ENCODE measurements around the gene RAB11FIP5. TPM values are rescaled to one million over a fixed set of nuclear protein-coding genes. Genes with fewer than 3 reads are reported as not detected.

The RAB11FIP5 gene
- total RNA-seq, 1 experiment from 2014 or later, result 20.8 TPM

DNA sequence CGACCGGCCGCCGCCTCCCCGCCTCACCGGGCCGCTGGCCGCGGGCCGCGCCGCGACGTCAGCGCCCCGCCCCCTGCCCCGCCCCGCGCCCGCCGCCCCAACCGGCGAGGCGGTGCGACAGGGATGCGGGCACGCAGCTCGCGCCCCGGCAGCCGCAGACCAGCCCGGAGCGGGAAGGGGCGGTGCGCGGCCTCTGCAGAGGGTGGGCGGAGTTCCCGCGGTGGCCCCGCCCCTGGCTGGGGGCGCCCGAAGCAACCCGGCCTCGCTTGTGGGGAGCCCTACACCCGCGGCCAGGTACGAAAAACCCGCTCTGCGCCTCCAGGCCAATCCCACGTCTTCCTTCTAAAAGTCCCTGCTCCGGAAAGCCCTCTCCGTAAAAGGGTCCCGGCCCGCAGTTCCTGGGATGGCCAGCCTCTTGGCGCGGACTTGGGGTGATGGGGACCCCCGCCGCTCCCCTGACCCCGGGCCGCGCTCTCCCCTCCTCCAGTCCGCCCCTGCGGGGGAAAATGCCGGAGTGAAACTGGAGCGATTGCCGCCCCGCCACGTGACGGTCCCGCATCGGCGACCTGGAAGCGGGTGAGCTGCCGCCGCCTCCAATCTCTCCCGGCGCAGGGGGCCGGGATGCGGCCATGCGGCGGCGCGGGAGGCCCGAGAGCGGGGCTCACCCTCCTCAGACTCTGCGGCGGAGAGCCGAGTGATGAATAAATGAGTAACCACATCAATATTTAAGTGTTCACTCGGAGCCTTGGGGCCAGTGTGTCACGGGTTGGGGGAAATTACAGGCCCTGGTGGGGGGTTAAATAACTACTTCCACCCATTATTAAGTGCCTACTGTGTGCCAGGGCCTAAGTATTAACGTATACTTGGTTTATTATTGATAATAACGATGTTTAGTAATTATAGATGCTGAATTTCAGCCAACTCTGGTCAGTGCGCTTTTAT is at the start of gene RAB11FIP5 (continued):
- TF ChIP-seq ELF1 (IDR thresholded peaks at IDR 0.05; ENCODE audit: borderline replicate concordance, low read depth), result no peak
- no peak for TF ChIP-seq ZNF274 (IDR thresholded peaks at IDR 0.05; ENCODE audit: low read depth, low read length)
- TF ChIP-seq JUND (IDR thresholded peaks at IDR 0.05), result no peak
- TF ChIP-seq, protein P1, sequence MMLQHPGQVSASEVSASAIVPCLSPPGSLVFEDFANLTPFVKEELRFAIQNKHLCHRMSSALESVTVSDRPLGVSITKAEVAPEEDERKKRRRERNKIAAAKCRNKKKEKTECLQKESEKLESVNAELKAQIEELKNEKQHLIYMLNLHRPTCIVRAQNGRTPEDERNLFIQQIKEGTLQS (IDR thresholded peaks at IDR 0.05), result no peak
- 0 out of 2 replicates have a peak, but pooled peaks have one; percentile 22 for TF ChIP-seq FOSL1 (IDR thresholded peaks at IDR 0.05; ENCODE audit: low read depth)
- TF ChIP-seq POLR2AphosphoS5 (IDR thresholded peaks at IDR 0.05; ENCODE audit: low read depth, low read length), result peak; percentile 63
- TF ChIP-seq, protein P2, sequence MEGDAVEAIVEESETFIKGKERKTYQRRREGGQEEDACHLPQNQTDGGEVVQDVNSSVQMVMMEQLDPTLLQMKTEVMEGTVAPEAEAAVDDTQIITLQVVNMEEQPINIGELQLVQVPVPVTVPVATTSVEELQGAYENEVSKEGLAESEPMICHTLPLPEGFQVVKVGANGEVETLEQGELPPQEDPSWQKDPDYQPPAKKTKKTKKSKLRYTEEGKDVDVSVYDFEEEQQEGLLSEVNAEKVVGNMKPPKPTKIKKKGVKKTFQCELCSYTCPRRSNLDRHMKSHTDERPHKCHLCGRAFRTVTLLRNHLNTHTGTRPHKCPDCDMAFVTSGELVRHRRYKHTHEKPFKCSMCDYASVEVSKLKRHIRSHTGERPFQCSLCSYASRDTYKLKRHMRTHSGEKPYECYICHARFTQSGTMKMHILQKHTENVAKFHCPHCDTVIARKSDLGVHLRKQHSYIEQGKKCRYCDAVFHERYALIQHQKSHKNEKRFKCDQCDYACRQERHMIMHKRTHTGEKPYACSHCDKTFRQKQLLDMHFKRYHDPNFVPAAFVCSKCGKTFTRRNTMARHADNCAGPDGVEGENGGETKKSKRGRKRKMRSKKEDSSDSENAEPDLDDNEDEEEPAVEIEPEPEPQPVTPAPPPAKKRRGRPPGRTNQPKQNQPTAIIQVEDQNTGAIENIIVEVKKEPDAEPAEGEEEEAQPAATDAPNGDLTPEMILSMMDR (IDR thresholded peaks at IDR 0.05 in 2 of 3, conservative IDR thresholded peaks at IDR 0.05 in 1 of 3; ENCODE audit: borderline replicate concordance in 1 of 3, insufficient read depth in 1 of 3, low read depth in 2 of 3, low read length in 2 of 3), result no peak
- TF ChIP-seq CEBPB (IDR thresholded peaks at IDR 0.05; ENCODE audit: low read depth), result no peak
- no peak for TF ChIP-seq EZH2phosphoT487 (IDR thresholded peaks at IDR 0.05; ENCODE audit: borderline replicate concordance)
- TF ChIP-seq SIN3A (IDR thresholded peaks at IDR 0.05; ENCODE audit: low read depth), result 0 out of 2 replicates have a peak, but pooled peaks have one; percentile 9

DNA sequence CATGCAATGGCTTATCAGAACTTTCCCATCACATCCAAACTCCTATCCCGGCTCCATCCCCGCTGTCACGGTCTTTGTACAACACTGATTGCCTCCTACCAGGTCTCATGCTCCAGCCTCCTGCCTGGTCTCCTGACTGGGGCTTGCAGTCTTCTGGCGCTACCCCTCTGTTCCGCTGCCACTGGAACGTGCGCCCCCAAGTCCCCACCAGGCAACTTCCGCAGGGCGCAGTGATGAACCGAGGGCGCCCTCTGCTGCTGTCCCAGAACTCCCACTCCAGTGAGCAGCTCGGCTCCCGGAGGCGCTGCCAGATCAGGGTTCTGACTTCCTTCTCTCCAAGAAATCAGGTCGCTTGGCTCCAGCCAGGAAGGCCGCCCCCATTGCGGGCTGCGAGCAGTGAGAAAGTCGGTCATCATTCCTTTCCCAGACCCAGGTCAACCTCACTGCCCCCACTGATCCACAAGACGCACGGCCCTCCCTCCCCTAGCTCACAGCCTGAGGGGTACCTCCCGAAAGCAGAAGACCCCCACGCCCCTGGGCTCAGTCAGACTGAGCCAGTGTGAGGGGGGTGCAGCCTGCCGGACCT is 43.9 kb upstream of the RAB11FIP5 start:
- peak overlapping the region; percentile 82 for H2AFZ ChIP-seq (ENCODE audit: low read depth, low read length, poor library complexity, severe bottlenecking)
- no TSS peak for BruUV-seq (replicated peaks)
- no peaks in the 10 kb centered on the region for H3K36me3 ChIP-seq (ENCODE audit: control insufficient read depth in 1 of 2, insufficient read depth in 2 of 2, low read length in 2 of 2)
- peak overlapping the region; percentile 43 for H3K4me2 ChIP-seq (ENCODE audit: low read length)
- no peak overlapping the region for H3K4me3 ChIP-seq (replicated peaks in 1 of 2; ENCODE audit: low read depth in 1 of 2, low read length in 2 of 2)
- no peaks in the 10 kb centered on the region for H3K79me2 ChIP-seq (ENCODE audit: insufficient read depth, low read length)
- H3K4me1 ChIP-seq (ENCODE audit: control insufficient read depth in 1 of 2, insufficient read depth in 2 of 2, low read length in 2 of 2), result peaks cover 0 to 5% of the 10 kb centered on the region in 2 experiments; a peak in 1 of 4 replicates
- H3K27me3 ChIP-seq (ENCODE audit: insufficient read depth, low read length), result no peaks in the 10 kb centered on the region
- TF ChIP-seq, protein P2 (IDR thresholded peaks at IDR 0.05 in 2 of 3, conservative IDR thresholded peaks at IDR 0.05 in 1 of 3; ENCODE audit: borderline replicate concordance in 1 of 3, insufficient read depth in 1 of 3, low read depth in 2 of 3, low read length in 2 of 3), result peak; percentile 80 to 98 (median 83)
- TF ChIP-seq SIN3A (IDR thresholded peaks at IDR 0.05; ENCODE audit: low read depth) (no peak), RAD21 (IDR thresholded peaks at IDR 0.05; ENCODE audit: low read depth) (peak; percentile 99)
- no peaks in the 10 kb centered on the region for H4K20me1 ChIP-seq (ENCODE audit: insufficient read depth)
- ATAC-seq (peak; percentile 98), DNase-seq (ENCODE audit: low read depth, low spot score) (peak; percentile 31)
- no peak overlapping the region for H3K9ac ChIP-seq (ENCODE audit: low read length)
- POLR2A ChIA-PET, result no interaction called here
- H3K9me2 ChIP-seq (ENCODE audit: insufficient read depth), result no peaks in the 10 kb centered on the region
- intact Hi-C loops (cut with micrococcal nuclease), result loop anchor here (1.0 kb wide), 1 partner anchor 71 kb away; no protein-coding TSS in a partner anchor
- CTCF ChIA-PET, result interaction anchor here (0.7 to 2.3 kb wide), 11 partner anchors 21 to 263 kb away, joined by 3 to 33 read pairs (median 5); no protein-coding TSS in a partner anchor
- no peaks in the 10 kb centered on the region for H3K9me3 ChIP-seq (ENCODE audit: control insufficient read depth in 1 of 2, insufficient read depth in 1 of 2, low read depth in 1 of 2, low read length in 2 of 2)
- RAD21 ChIA-PET (ENCODE audit: low non-redundant PET in 1 of 2, low total read pairs in 2 of 2, uncharacterized antibody in 2 of 2, unreplicated experiment in 2 of 2), result interaction anchor here (0.8 to 1.7 kb wide), 4 partner anchors 21 to 263 kb away, joined by 3 to 8 read pairs (median 4); no protein-coding TSS in a partner anchor
- H3K27ac ChIP-seq (ENCODE audit: low read depth, low read length), result no peak overlapping the region

All from HCT116 (cell line).